Lower leg skin (tissue), 3 donors: Measurements from ENCODE around the gene SSTR3.

Experiments
- POLR2A ChIP-seq, 2 donors: fragments of 450-650 bp; IDR thresholded peaks; one replicate each; pipeline ENCODE4 v1.6.1; 2016 to 2017; ENCODE audit warnings: antibody characterized with exemption in 2 of 2, mild to moderate bottlenecking in 1 of 2, moderate library complexity in 1 of 2
- TF ChIP-seq, protein P1 (sequence below), 3 donors: fragments of 450-650 bp; IDR thresholded peaks; one replicate each; pipeline ENCODE4 v1.5.1; 2016; ENCODE audit warnings: antibody characterized with exemption in 3 of 3, mild to moderate bottlenecking in 3 of 3, moderate library complexity in 2 of 3

DNA sequence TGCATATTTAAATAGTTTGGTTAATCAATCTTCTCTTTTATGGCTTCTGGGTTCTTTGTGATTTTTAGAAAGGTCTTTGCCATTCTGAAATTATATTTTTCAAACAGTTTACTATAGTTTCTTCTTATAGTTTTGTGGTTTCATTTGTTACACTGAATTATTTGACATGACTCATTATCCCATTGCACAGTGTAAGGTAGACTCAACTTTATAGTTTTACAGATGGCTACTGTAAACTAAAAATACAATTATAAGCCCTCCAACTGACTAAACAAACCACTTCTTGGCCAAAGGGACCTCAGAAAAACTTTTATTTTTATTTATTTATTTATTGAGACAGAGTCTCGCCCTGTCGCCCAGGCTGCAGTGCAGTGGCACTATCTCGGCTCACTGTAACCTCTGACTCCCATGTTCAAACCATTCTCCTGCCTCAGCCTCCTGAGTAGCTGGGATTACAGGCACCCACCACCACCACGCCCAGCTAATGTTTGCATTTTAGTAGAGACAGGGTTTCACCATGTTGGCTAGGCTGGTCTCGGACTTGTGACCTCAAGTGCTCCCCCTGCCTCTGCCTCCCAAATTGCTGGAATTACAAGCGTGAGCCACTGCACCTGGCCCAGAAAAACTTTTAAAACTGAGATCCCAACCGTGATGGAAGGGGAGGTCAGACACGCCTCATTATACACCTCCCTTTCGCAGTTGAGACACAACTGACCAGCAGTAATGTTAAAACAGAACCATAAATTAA lies 45.9 kb upstream of the SSTR3 start:
- TF ChIP-seq POLR2A (IDR thresholded peaks at IDR 0.05), result no peak
- TF ChIP-seq, protein P1, sequence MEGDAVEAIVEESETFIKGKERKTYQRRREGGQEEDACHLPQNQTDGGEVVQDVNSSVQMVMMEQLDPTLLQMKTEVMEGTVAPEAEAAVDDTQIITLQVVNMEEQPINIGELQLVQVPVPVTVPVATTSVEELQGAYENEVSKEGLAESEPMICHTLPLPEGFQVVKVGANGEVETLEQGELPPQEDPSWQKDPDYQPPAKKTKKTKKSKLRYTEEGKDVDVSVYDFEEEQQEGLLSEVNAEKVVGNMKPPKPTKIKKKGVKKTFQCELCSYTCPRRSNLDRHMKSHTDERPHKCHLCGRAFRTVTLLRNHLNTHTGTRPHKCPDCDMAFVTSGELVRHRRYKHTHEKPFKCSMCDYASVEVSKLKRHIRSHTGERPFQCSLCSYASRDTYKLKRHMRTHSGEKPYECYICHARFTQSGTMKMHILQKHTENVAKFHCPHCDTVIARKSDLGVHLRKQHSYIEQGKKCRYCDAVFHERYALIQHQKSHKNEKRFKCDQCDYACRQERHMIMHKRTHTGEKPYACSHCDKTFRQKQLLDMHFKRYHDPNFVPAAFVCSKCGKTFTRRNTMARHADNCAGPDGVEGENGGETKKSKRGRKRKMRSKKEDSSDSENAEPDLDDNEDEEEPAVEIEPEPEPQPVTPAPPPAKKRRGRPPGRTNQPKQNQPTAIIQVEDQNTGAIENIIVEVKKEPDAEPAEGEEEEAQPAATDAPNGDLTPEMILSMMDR (IDR thresholded peaks at IDR 0.05), result no peak
